Stimulated activated CD4-positive, alpha-beta T cell treated with anti-CD3 and anti-CD28 coated beads, Interleukin-1b, Interleukin-23, amount 100 ng/mL, for 1 hour (primary cell): Measurements from ENCODE around the gene ROGDI.
"Not testable (repeated sequence)": the region's sequence is repeated elsewhere in the genome, so short reads cannot be mapped to it uniquely, and the experiment has no call there.

Source experiments
- DNase-seq, 2 donors: peaks; one replicate each; pipeline ENCODE4 v3.0.0-alpha.2; 2020; ENCODE audit warnings: low read depth in 2 of 2

Gene ROGDI

DNA sequence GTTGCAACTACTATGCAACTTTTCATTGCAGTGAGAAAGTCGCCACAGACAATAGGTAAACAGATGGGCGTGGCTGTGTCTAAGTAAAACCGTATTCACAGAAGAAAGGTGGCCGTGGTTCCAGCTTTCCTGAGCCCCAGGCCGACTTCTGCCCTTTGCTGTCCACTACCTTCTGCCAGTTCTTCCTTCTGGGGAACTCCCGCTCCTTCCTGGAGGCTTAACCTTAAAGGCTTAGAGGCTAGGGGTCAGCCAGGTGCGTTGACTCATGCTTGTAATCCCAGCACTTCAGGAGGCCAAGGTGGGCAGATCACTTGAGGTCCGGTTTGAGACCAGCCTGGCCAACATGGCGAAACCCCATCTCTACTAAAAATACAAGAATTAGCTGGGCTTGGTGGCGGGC is 12.2 kb downstream of the ROGDI start:
- DNase-seq, result no peak

DNA sequence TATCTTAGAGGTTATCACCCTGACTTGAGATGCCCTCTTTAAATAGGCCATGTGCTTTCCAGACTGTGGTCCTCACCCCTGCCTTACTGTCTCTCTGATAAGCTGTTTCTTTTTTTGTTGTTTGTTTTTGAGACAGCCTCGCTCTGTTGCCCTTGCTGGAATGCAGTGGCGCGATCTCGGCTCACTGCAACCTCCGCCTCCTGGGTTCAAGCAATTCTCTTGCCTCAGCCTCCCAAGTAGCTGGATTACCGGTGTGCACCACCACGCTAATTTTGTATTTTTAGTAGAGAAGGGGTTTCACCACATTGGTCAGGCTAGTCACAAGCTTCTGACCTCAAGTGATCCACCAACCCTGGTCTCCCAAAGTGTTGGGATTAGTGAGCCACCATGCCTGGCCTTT is 13.5 kb downstream of the ROGDI start:
- DNase-seq, result no peak

DNA sequence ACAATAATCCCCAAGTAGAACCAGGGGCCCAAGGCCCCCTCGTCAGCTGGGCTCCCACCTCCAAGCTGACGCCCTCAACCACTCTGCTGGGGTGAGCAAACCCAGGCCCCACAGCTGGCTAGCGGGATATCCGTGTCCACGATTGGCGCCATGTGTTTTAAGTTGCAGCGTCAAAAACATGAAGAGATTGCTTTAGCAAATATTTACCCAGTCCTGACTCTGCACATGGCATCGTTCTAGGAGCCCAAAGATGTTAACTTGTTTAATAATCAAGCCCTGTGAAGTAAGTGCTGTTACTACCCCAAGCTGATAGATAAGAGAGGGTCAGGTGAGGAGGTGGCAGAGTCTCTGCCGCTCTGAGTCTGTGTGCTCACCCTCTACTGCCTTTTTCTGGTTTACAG is 13.9 kb downstream of the ROGDI start:
- no peak for DNase-seq

DNA sequence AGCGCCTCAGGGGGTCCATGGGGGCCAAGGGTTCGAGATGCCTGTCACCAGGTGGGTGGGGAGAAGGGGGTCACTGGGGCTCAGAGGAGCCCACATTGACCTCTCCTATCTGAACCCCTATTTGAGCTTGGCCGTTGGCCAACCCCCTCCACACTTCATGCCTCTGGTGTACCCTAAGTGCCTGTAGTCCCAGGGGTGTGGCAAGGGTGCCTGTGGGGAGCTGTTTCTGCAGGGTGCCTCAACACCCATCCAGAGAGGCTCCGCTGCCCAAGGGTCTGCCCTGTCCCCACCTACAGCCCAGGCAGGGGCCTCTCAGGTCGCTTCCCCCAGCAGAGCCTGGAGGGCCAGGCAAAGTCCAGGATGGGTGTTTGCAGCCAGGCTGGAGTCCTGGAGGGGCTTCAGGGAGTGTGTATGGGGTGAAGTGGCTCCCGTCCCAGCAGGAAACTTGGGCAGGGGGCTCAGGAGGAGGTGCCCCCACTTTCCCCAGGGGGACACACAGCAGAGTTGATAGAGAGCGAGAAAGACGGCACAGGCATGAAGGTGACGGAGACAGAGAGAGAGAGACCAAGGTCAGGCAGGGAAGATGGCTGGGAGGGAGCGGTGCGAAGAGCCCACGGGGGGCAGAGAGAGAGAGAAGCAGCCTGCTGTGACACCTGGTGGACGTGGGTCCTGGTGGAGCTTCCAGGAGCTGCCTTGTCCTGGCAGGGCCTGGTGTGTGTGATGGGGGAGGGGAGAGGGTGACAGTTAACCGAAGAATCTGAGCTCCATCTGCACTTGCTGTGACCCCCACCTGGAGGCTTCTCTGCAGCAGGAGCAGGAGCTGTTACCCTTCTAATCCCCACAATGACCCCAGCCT is 14.6 kb downstream of the ROGDI start, which contains the start of gene SEPTIN12:
Gene SEPTIN12 (minus strand): TSS at position 719 of the 856 bp plus-strand sequence. CDS start 700 bp downstream, at position 19.
- DNase-seq, result no peak

DNA sequence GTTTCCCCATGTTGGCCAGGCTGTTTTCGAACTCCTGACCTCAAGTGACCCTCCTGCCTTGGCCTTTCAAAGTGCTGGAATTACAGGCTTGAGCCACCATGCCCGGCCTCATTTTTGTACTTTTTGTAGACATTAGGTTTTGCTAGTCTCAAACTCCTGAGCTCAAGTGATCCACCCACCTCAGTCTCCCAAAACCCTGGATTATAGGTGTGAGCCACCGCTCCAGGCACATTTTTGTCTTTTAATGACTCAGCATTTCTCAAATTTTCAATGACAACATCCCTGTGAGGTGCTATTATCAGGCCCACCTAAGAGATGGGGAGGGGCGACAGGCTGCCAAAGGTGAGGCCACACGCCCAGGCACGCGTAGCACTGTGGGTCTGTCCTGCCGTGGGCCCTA is 15.4 kb downstream of the ROGDI start:
- no peak for DNase-seq

DNA sequence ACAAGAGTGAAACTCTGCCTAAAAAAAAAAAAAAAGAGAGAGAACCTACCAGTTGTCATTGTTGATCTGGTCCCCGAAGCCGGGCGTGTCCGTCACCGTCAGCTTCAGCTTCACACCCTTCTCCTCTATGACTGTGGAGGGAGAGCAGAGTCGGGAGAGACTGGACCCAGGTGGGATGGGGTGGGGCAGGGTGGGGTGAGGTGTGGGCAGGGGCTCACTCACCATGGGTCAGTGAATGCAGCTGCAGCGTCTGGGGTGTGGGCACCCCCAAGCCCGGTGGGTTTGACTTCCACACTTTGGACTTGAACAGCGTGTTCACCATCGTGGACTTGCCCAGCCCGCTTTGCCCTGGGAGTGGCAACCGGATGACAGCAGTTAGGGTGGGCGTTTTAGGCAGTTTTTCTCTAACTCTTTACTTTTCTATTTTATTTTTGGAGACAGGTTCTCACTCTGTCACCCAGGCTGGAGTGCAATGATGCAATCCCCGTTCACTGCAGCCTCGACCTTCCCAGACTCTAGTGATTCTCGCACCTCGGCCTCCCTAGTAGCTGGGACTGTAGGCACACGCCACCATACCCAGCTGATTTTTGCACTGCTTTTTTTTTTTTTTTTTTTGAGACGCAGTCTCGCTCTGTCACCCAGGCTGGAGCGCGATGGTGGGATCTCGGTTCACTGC is 16.5 kb downstream of the ROGDI start:
- DNase-seq, result no peak

DNA sequence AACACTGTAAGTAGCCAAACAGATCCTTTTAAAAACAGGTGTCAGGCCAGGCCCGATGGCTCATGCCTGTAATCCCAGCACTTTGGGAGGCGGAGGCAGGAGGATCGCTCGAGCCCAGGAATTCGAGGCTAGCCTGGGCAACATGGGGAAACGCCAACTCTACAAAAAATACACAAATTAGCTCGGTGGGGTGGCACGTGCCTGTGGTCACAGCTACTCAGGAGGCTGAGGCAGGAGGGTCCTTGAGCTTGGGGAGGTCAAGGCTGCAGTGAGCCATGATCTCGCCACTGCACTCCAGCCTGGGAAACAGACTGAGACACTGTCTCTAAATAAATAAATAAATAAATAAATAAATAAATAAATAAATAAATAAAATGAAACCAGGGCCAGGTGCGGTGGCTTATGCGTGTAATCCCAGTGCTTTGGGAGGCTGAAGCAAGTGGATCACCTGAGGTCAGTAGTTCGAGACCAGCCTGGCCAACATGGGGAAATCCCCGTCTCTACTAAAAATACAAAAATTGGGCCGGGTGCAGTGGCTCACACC is 17.9 kb downstream of the ROGDI start:
- not testable (repeated sequence) for DNase-seq

DNA sequence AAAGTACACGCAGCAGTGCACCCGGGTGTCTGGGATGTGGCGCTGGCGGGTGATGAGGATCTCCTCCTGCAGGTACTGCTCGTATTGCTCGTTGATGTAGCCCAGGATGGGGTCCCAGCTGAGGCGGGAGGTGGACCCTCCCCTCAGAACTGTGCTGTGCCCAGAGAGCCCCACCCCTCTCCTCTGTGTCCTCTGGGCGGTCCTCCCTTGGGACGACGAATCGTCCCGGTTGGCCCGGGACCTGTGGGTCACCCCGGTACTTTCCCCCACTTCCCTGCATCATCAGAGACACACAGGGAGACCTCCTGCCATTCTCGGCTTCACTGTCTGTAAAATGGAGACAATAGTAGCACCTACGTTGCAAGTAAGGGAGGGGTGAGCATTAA is 18.5 kb downstream of the ROGDI start:
- DNase-seq, result no peak

DNA sequence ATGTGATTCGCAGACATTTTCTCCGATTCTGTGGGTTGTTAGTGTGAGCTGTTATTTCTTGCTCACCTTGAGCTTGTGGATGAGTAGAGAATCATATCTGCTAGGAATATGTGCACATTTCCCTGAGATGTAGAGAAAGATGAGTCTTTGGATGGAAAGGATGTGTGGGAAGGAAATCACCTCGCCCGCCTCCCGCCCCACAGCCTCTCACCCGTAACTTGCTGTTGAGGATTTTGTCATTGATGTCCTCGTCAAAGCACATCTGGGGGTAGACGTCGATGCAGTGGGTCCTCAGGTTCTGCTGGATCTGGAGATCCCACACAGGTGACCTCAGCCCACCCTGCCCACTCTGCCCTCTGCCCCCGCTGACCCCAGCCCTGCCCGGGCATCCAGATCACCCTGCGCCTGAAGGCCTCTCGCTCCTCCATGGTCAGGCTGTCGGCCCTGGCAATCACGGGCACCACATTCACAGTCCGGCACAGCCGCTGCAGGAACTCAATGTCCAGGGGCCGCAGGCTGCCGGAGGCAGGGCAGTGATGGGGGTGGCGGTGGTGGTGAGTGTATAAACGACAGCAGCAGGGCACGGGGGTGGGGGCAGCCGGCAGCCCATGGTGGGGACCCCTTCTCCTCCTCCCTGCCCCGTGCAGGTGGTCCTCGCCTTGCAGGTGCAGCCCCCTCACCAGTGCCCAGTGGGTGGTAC is 19.0 kb downstream of the ROGDI start:
- no peak for DNase-seq

DNA sequence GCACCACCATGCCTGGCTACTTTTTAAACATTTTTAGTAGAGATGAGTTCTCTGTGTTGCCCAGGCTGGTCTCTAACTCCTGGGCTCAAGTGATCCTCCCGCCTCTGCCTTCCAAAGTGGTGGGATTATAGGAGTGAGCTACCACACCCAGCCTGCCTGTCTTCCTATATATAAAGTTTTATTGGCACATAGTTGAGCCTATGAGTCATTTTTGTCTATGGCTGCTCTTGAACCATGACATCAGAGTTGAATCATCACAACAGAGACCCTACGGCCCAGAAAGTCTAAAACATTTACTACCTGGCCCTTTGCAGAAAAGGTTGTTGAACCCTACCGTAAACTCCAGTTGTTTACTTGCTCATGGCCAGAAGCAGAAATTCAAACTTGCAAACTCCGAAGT is 22.2 kb downstream of the ROGDI start:
- no peak for DNase-seq

DNA sequence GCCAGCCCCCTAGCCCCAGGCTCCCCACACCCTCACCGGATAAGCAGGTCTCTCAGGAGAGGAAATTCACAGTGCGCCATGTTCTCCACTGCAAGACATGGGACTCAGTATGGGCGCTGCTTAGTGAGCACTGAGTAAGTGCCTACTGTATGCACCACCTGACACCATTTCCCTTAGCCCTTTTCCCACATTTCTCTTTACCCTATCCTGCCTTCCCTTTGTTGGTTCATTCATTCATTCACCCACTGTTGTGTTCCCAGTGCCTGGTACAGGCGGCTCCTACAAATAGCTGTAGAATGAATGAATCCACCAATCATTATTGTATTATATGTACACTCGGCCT is 24.4 kb downstream of the ROGDI start:
- DNase-seq, result no peak

DNA sequence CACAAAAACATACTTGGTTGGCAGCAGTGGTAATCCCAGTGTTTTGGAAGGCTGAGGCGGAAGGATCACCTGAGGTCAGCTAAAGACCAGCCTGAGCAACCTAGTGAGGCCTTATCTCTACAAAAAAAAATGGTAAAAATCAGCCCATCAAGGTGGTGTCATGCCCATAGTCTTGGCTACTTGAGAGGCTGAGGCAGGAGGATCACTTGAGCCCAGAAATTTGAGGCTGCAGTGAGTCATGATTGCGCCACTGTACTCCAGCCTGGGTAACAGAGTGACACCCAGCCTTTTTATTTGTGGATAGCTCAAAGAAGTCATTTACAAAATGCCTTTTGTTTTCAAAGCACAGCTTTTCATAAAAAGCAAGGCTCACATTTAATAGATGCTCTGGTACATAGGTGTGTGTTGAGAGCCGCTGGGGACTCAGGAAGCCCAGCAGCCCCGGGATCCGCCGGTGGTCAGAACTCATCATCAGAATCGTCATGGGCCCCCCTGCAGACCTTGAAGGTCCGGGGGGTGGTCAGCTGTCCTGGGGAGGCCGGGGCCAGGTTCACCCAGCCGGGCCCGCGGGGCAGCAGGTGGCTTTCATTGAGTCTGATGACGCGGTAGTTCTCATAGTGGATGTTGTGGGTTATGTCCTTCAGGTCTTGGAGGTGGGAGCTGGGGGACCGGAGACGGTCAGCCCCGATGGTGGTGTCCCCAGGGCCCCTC is 24.9 kb downstream of the ROGDI start:
- no peak for DNase-seq

DNA sequence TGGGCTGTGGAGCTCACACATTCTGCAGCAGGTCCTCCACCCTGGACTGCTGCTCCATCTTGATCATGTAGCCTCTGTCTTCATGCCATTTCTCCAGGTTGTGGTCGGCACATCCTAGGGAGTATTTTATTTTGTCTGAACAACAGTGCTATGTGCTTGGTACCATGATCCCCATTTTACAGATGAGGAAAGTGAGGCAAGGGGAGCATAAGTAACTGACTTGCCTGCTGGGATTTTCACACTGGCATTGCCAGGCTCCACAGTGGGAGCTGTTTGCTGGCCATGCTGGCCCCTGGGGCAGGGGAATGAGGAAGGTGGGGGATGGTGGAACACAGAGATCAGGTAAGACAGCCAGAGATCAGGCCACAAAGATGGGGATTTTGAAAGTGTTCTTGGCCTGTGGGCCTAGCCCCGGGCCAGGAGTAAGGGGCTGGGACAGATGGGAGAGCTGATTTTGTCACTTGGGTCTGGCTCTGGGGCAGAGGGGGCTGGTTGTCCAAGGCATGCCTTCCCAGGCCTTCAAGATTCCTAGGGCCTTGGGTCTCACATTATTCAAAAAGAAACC is 26.2 kb downstream of the ROGDI start:
- no peak for DNase-seq

DNA sequence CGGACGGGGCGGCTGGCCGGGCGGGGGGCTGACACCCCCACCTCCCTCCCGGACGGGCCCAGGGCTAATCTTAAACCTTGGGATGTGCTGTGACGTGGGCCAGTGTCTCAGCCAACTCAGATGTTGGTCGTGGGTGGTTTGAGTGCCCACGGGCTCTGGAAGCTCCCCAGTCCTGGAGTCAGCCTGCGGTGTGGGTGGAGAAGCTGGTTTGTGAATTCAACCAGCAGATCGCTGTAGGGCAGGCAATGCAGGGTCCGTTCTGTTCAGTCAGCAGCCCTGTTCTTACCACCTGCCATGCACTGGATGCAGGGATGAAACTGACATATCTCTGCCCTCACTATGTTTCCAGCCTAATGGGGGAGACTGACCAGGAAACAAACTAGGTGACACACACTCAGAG is 27.4 kb downstream of the ROGDI start:
- no peak for DNase-seq

DNA sequence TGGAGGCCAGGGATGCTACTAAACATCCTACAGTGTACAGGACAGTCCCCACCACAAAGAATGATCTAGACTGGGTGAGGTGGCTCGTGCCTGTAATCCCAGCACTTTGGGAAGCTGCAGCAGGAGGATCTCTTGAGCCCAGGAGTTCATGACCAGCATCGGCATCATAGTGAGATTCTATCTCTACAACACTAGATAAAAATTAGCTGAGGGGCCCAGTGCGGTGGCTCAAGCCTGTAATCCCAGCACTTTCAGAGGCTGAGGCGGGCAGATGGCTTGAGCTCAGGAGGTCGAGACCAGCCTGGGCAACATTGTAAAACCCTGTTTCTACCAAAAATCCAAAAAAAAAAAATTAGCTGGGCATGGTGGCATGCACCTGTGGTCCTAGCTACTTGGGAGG is 30.1 kb downstream of the ROGDI start:
- DNase-seq, result no peak

DNA sequence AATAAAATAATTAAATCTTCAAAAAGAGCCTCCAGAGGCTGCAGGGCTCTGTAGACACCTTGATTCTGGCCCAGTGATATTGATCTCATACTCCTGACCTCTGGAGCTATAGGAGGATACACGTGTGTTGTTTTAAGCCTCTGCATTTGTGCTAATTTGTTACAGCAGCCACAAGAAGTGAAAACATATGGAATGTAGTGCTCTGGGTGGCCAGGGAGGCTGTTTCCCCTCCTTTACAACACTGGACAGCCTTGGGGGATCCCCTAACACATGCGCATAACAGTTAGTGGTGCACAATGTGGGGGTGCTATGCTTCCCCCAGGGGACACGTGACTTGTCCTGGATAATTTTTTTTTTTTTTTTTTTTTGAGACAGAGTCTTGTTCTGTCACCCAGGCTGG is 30.8 kb downstream of the ROGDI start:
- no peak for DNase-seq

DNA sequence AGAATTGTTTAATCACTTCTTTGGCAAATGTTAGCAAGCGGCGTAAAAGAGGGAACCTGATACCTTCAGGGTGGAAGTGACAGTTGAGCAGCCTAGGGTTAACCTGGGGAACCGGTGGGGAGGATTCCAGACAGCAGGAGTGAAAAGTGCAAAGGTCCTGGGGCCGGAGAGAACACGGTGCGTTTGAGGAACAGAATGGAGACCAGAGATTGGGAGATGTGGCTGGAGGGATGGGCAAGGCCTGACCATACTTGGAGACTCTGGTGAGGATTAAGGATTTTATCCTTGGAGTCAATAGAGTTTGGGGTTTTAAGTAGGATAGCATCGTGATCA is 33.2 kb downstream of the ROGDI start:
- DNase-seq, result no peak

DNA sequence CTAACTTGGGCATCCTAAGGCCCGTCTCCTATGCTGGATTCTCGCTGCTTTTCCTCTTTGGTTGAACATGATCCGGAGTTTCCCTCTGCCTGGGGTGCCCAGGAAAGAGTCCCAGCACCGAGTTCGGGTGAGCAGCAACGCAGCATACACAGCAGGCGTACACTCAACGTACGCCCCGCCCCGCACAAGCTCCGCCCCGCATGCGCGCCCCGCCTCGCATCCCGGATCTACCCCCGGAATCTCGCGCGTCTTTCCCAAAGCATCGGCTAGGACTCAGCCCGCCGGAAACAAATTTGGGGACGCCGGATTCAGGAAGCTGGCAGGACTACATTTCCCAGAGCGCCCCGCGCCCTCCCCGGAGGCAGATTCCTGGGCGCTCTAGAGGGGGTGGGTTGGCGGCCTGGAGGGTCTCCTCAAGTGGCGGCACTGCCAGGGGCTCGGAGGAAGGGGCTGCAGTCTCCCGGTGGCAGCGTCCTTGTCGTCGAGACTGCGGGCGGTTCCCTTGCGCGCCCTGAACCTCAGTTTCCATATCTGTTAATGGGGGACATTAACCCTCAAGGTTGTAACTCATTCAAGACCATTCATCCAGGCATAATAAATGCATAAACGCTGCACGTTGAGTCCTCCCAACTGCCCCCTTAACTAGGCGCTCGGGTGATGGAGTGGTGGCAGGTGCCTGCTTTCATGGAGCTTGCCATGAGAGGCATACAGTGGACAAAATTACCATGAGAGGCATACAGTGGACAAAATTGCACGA is 33.7 kb downstream of the ROGDI start:
- DNase-seq, result peak; percentile 58 to 78

DNA sequence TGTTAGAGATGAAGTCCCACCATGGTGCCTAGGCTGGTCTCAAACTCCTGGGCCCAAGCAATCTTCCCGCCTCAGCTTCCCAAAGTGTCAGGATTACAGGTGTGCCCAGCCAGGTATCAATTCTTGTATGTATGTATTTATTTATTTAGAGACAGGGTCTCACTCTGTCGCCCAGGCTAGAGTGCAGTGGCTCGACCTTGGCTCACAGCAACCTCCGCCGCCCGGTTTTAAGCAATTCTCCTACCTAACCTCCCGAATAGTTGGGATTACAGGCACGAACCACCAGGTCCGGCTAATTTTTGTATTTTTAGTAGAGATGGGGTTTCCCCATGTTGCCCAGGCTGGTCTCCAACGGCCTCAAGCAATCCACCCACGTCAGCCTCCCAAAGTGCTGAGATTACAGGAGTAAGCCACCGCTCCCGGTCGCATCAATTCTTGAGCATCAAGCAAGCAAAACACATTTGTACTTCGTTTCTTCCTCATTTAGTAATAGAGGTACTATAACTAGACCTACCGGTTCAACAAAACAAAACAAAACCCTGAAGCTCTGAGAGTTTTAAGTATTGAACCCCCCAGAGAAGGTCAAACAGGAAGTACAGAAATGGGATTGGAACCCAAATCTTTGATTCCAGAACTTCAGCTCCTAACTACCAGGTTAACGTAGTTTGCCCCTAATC is 34.4 kb downstream of the ROGDI start:
- no peak for DNase-seq

DNA sequence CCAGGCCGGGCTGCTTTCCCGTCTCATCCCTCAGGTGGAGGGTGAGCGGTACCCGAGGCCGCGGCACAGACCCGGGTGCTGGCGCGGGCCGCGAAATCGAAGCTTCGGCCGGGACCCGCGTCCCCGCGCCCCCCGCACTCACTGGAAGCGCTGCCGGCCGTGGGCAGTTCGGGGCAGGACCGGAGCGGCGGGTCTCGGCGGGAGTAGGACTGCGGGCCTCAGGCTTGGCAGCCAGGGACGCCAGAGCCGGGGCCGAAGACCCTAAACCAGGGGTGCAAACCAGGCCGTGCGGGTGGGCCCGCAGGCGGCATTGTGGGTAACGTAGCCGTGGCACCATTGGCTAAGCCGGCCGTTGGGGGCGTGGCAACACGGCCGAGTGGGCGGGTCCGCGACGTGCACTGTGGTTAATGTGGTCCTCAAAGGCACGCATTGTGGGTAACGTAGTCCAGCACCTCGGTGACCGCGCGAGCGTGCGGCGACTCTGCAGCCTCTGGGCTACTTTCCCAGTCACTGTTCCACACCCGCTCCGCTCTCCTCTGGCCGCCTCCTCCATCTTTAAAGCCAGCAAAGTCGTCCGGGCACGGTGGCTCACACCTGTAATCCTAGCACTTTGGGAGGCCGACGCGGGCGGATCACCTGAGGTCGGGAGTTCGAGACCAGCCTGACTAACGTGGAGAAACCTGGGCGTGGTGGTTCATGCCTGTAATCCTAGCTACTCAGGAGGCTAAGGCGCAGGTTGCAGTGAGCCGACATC is 35.4 kb downstream of the ROGDI start, which contains the start of gene ZNF500:
Gene ZNF500 (minus strand): TSS at position 288 of the 754 bp plus-strand sequence. CDS start 1,184 bp downstream, outside the sequence.
- peak; percentile 82 to 98 for DNase-seq
